ENCODE results near the gene JTB. TPM values are rescaled to one million over a fixed set of nuclear protein-coding genes. Genes with fewer than 3 reads are reported as not detected.

Gene JTB
- total and polyA plus RNA-seq, 9 of the 15 experiments (the other 6 are each of a cell fraction or from before 2014, with no cell fraction given) = 24.7 to 308 (median 151) TPM

DNA sequence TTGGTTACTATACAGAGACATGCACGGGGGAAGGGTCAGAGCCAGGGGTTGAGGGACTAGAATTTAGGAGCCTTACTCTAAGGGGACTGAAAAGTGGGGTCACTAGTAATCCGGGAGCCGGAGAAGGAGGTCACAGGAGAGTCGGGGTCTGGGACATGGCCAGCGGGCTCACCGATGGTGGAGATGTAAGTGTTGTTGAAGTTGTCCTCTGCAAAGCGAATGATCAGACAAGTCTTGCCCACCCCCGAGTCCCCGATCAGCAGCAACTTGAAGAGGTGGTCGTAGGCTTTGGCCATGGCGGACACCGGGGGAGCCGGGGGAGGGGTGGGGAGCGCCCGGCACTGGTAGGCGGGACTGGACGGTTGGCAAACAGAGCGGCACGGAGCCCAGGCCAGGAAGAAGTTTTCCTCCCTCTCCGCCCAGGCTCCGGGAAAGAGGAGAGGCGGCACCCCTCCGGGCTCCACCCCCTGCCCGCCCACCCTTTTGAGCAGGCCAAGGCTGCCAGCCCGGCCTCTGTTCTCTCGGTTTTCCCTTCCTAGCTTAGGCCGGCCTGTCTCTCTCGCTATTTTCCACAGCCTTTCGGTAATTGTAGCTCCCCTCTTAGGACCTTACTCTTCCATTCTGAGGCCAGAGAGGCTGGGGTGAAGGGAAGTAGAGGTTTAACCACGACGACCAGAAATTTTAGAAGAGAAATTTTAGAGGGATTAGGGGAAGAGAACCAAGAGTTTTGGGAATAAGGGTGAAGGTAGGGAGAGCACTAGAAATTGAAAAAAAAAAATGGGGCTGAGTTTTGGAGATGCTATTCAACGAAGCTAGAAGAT, 8.7 kb upstream of the JTB start, which contains the start of gene RAB13 (continued):
- TF ChIP-seq ZNF696 (CRISPR knock-in tag; conservative IDR thresholded peaks at IDR 0.05) (no peak), STAT5B (CRISPR knock-in tag; IDR thresholded peaks at IDR 0.05) (no peak), GABPA (tag; conservative IDR thresholded peaks at IDR 0.05; ENCODE audit: low read depth) (0 out of 2 replicates have a peak, but pooled peaks have one; percentile 21), CHD4 (IDR thresholded peaks at IDR 0.05; ENCODE audit: insufficient read depth, insufficient replicate concordance, low read depth, low read length, poor library complexity, severe bottlenecking) (no peak), HCFC1 (IDR thresholded peaks at IDR 0.05; ENCODE audit: low read depth, low read length) (no peak), CCAR2 (IDR thresholded peaks at IDR 0.05; ENCODE audit: low read depth, low read length) (no peak), POLR2G (IDR thresholded peaks at IDR 0.05; ENCODE audit: low read depth, low read length) (peak; percentile 43; the same call in 1 of the 2 replicates), THRAP3 (IDR thresholded peaks at IDR 0.05; ENCODE audit: borderline replicate concordance) (no peak), EP300 (IDR thresholded peaks at IDR 0.05; ENCODE audit: low read length) (0 out of 2 replicates have a peak, but pooled peaks have one; percentile 8), NFATC3 (IDR thresholded peaks at IDR 0.05) (peak; percentile 46; the same call in 1 of the 2 replicates), ZBTB17 (CRISPR knock-in tag; IDR thresholded peaks at IDR 0.05) (peak; percentile 65; the same call in 1 of the 2 replicates), ZNF431 (CRISPR knock-in tag; IDR thresholded peaks at IDR 0.05) (no peak)
- TF ChIP-seq, protein P1, sequence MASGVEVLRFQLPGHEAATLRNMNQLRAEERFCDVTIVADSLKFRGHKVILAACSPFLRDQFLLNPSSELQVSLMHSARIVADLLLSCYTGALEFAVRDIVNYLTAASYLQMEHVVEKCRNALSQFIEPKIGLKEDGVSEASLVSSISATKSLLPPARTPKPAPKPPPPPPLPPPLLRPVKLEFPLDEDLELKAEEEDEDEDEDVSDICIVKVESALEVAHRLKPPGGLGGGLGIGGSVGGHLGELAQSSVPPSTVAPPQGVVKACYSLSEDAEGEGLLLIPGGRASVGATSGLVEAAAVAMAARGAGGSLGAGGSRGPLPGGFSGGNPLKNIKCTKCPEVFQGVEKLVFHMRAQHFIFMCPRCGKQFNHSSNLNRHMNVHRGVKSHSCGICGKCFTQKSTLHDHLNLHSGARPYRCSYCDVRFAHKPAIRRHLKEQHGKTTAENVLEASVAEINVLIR (CRISPR knock-in tag; IDR thresholded peaks at IDR 0.05) = no peak
- TF ChIP-seq, protein P2, sequence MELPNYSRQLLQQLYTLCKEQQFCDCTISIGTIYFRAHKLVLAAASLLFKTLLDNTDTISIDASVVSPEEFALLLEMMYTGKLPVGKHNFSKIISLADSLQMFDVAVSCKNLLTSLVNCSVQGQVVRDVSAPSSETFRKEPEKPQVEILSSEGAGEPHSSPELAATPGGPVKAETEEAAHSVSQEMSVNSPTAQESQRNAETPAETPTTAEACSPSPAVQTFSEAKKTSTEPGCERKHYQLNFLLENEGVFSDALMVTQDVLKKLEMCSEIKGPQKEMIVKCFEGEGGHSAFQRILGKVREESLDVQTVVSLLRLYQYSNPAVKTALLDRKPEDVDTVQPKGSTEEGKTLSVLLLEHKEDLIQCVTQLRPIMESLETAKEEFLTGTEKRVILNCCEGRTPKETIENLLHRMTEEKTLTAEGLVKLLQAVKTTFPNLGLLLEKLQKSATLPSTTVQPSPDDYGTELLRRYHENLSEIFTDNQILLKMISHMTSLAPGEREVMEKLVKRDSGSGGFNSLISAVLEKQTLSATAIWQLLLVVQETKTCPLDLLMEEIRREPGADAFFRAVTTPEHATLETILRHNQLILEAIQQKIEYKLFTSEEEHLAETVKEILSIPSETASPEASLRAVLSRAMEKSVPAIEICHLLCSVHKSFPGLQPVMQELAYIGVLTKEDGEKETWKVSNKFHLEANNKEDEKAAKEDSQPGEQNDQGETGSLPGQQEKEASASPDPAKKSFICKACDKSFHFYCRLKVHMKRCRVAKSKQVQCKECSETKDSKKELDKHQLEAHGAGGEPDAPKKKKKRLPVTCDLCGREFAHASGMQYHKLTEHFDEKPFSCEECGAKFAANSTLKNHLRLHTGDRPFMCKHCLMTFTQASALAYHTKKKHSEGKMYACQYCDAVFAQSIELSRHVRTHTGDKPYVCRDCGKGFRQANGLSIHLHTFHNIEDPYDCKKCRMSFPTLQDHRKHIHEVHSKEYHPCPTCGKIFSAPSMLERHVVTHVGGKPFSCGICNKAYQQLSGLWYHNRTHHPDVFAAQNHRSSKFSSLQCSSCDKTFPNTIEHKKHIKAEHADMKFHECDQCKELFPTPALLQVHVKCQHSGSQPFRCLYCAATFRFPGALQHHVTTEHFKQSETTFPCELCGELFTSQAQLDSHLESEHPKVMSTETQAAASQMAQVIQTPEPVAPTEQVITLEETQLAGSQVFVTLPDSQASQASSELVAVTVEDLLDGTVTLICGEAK (IDR thresholded peaks at IDR 0.05) = peak; percentile 27; the same call in 1 of the 2 replicates
- TF ChIP-seq, protein P2 (CRISPR knock-in tag; IDR thresholded peaks at IDR 0.05) = no peak
- TF ChIP-seq, protein P3, sequence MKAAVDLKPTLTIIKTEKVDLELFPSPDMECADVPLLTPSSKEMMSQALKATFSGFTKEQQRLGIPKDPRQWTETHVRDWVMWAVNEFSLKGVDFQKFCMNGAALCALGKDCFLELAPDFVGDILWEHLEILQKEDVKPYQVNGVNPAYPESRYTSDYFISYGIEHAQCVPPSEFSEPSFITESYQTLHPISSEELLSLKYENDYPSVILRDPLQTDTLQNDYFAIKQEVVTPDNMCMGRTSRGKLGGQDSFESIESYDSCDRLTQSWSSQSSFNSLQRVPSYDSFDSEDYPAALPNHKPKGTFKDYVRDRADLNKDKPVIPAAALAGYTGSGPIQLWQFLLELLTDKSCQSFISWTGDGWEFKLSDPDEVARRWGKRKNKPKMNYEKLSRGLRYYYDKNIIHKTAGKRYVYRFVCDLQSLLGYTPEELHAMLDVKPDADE (conservative IDR thresholded peaks at IDR 0.05; ENCODE audit: control insufficient read depth, low read depth, low read length) = 0 out of 2 replicates have a peak, but pooled peaks have one; percentile 26
